Endothelial cell of umbilical vein (primary cell): Measurements from ENCODE around the gene EEF1AKMT3. TPM values are rescaled to one million over a fixed set of nuclear protein-coding genes. Genes with fewer than 3 reads are reported as not detected.

Source experiments
- BruUV-seq: library from RNA; stranded (reverse); fragments of 400-500 nt; replicated peaks from 2 replicates; lab custom pipeline; 2021; lab: Mats Ljungman, UMichigan
- CTCF ChIA-PET: fragments of 300-600, 350-600 bp; sonication (Branson Sonifier 250); formaldehyde crosslinking; loops from one replicate; lab custom pipeline; 2021; ENCODE audit warnings: antibody characterized with exemption, inconsistent platforms; lab: Charles Lee
- POLR2A ChIA-PET: fragments of 300-600, 350-600 bp; sonication (Branson Sonifier 250); formaldehyde crosslinking; loops from one replicate; lab custom pipeline; 2021; ENCODE audit warnings: antibody characterized with exemption, inconsistent platforms; lab: Charles Lee
- DNase-seq: peaks from one replicate; pipeline ENCODE4 v3.0.0-alpha.2; 2011; ENCODE audit warnings: low read depth, low spot score
- FAIRE-seq: peaks from 2 replicates; lab custom pipeline; 2011; peaks lifted over from hg19 to GRCh38; lab: Jason Lieb, UNC
- H2AFZ ChIP-seq: 2 replicates; pipeline ENCODE4 v1.6.0; 2012; ENCODE audit warnings: low read depth, low read length, control low read depth, inconsistent platforms
- H3K27ac ChIP-seq: 2 replicates; pipeline ENCODE4 v1.5.1; 2011; ENCODE audit warnings: low read depth, mild to moderate bottlenecking, control low read depth, low read length, moderate library complexity; ENCODE audit not compliant: insufficient read depth
- H3K27me3 ChIP-seq, 2 experiments: 2 replicates each; pipeline versions ENCODE4 v1.6.0 to v1.6.1; 2011; ENCODE audit warnings: low read length in 2 of 2, mixed read lengths in 1 of 2; ENCODE audit not compliant: control insufficient read depth in 2 of 2, insufficient read depth in 2 of 2
- H3K36me3 ChIP-seq, 2 experiments: 2 replicates in 1 of 2; 3 replicates in 1 of 2; pipeline ENCODE4 v1.5.1; 2011; ENCODE audit warnings: low read length in 2 of 2, mild to moderate bottlenecking in 1 of 2, moderate library complexity in 1 of 2; ENCODE audit not compliant: control insufficient read depth in 2 of 2, insufficient read depth in 2 of 2; ENCODE audit errors: extremely low read depth in 1 of 2
- H3K4me1 ChIP-seq: 3 replicates; pipeline ENCODE4 v1.5.1; 2011; ENCODE audit warnings: mild to moderate bottlenecking, low read length; ENCODE audit not compliant: control insufficient read depth, insufficient read depth; ENCODE audit errors: extremely low read depth
- H3K4me2 ChIP-seq: 2 replicates; pipeline ENCODE4 v1.6.1; 2011; ENCODE audit warnings: low read length, control low read depth, mixed read lengths; ENCODE audit not compliant: insufficient read depth
- H3K4me3 ChIP-seq, 3 experiments: fragments of 200-600 bp in 1 of 3; sonication (generic), shearing (Covaris generic) in 1 of 3; replicated peaks in 1 of 3; 2 replicates each; pipeline ENCODE4 v1.5.1; 2011 to 2016; ENCODE audit warnings: control low read depth in 3 of 3, low read length in 3 of 3, mild to moderate bottlenecking in 2 of 3, inconsistent platforms in 1 of 3, low read depth in 1 of 3, moderate library complexity in 1 of 3; ENCODE audit not compliant: insufficient read depth in 1 of 3
- H3K79me2 ChIP-seq: 2 replicates; pipeline ENCODE4 v1.6.0; 2012; ENCODE audit warnings: low read length, inconsistent platforms; ENCODE audit not compliant: control insufficient read depth, insufficient read depth
- H3K9ac ChIP-seq: replicated peaks from 2 replicates; pipeline ENCODE3; 2011; ENCODE audit warnings: low read length, control low read depth; ENCODE audit not compliant: insufficient read depth; ENCODE audit errors: extremely low read depth
- H3K9me1 ChIP-seq: replicated peaks from 3 replicates; pipeline ENCODE4 v1.6.0; 2011; ENCODE audit warnings: mild to moderate bottlenecking, low read length; ENCODE audit not compliant: control insufficient read depth, insufficient read depth; ENCODE audit errors: extremely low read depth
- H3K9me3 ChIP-seq: replicated peaks from 2 replicates; pipeline ENCODE4 v1.5.1; 2012; ENCODE audit warnings: low read length, inconsistent platforms; ENCODE audit not compliant: control insufficient read depth, insufficient read depth
- H4K20me1 ChIP-seq: replicated peaks from 2 replicates; pipeline ENCODE3; 2011; ENCODE audit warnings: mild to moderate bottlenecking, low read length; ENCODE audit not compliant: control insufficient read depth, insufficient read depth; ENCODE audit errors: extremely low read depth
- EZH2 ChIP-seq: IDR thresholded peaks from 2 replicates; pipeline ENCODE4 v1.6.1; 2012; ENCODE audit warnings: borderline replicate concordance, low read depth, mild to moderate bottlenecking, moderate library complexity, low read length, inconsistent platforms; ENCODE audit not compliant: severe bottlenecking
- FOS ChIP-seq: IDR thresholded peaks from 2 replicates; pipeline ENCODE4 v1.6.1; 2011; ENCODE audit warnings: mild to moderate bottlenecking, low read length, moderate library complexity, borderline replicate concordance; ENCODE audit not compliant: insufficient read depth
- GATA2 ChIP-seq: IDR thresholded peaks from 2 replicates; pipeline ENCODE4 v1.7.0; 2011; ENCODE audit warnings: low read depth, mild to moderate bottlenecking, moderate library complexity, mixed read lengths, low read length; ENCODE audit not compliant: insufficient read length, insufficient read depth
- JUN ChIP-seq: IDR thresholded peaks from 2 replicates; pipeline ENCODE4 v1.6.1; 2011; ENCODE audit warnings: borderline replicate concordance, low read depth; ENCODE audit not compliant: insufficient read length, insufficient read depth
- MYC ChIP-seq: IDR thresholded peaks from one replicate; pipeline ENCODE4 v1.6.1; 2011; ENCODE audit warnings: mild to moderate bottlenecking, low read depth, low read length
- POLR2A ChIP-seq: IDR thresholded peaks from 2 replicates; pipeline ENCODE4 v1.6.1; 2012; ENCODE audit warnings: low read depth, mild to moderate bottlenecking, control low read depth, low read length
- POLR2AphosphoS5 ChIP-seq: IDR thresholded peaks from 2 replicates; pipeline ENCODE4 v1.6.1; 2012; ENCODE audit warnings: low read depth, mild to moderate bottlenecking, control low read depth, low read length, moderate library complexity; ENCODE audit not compliant: insufficient read depth
- dilution Hi-C: fragments of 300-500 bp; cut with MboI; formaldehyde crosslinking; loops from one replicate; pipeline ENCODE4 v1.15.0; 2019; ENCODE audit warnings: low sequenced_read_pairs; ENCODE audit not compliant: extremely low pct_ligation_motif_present
- intact Hi-C: fragments of 100-400 bp; cut with micrococcal nuclease; formaldehyde crosslinking; loops from one replicate; pipeline ENCODE4 v1.10.0; 2022
- polyA plus RNA-seq, 4 experiments: library from polyadenylated mRNA; depleted of rRNA in 3 of 4; stranded (reverse) in 3 of 4; unstranded in 1 of 4; fragments of >200 nt; gene quantifications; 2 replicates each; pipeline versions ENCODE4 v1.2.1 to v1.2.3, GENCODE V29; 2011 to 2012; ENCODE audit warnings: missing spikeins in 1 of 4
- total RNA-seq: library from RNA; stranded (reverse); gene quantifications from 2 replicates; pipeline ENCODE4 v1.2.3, GENCODE V29; 2021
- TF ChIP-seq, protein P1 (sequence below): IDR thresholded peaks from 2 replicates; pipeline ENCODE4 v1.6.1; 2011; ENCODE audit not compliant: insufficient read depth, insufficient read length
- TF ChIP-seq, protein P2 (sequence below), 2 donors: IDR thresholded peaks; 1 replicate in 1 of 2; 2 replicates in 1 of 2; pipeline ENCODE4 v1.5.1; 2011; ENCODE audit warnings: low read length in 2 of 2, mild to moderate bottlenecking in 2 of 2, moderate library complexity in 2 of 2, control low read depth in 1 of 2, inconsistent platforms in 1 of 2, low read depth in 1 of 2; ENCODE audit not compliant: insufficient read depth in 1 of 2; ENCODE audit errors: extremely low read depth in 1 of 2

The EEF1AKMT3 gene
- total and polyA plus RNA-seq, 2 donors (not counting 3 experiments of a cell fraction or from before 2014, with no cell fraction given) = 7.9 to 8.8 TPM

DNA sequence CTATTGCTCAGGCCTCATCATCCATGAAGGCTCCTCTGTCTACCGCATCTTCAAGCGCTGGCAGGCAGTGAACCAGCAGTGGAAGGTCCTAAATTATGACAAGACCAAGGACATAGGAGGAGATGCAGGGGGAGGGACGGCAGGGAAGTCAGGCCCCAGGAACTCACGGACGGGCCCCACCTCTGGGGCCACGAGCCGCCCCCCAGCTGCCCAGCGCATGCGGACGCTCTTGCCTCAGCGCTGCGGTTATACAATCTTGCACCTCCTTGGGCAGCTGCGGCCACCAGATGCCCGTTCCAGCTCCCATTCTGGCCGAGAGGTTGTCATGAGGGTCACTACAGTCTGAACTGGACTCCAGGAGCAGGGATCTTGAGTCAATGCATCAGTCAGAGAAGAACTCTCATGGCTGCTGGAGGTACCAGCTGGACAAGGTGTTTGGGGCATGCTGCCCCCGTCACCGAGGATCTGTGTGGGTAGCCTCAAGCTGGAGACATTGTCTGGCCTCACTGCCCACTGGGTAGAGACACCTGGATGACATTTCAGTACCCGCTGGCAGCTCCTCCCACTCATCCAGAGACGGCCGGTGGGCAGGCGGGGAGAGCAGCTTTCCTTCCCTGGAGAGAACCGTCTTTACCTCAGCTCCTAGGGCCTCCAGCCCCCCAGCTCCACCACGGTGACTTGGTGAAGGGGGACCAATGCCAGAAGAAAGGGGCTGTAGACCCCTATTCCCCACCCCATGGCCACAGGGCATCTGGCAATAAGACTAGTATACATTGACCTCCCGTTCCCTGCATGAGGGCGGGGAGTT is 13.7 kb upstream of the EEF1AKMT3 start:
- POLR2A ChIA-PET = no interaction called here

More for the DNA sequence above, 13.7 kb upstream of the EEF1AKMT3 start:
- no peaks in the 10 kb centered on the region for H3K9me3 ChIP-seq
- CTCF ChIA-PET = interaction anchor here (1.2 to 2.8 kb wide), 2 partner anchors 14 to 56 kb away, joined by 3 to 12 read pairs; partner anchors contain the start of gene TSPAN31
- dilution Hi-C loops (no loop called here), intact Hi-C loops (no loop called here)
- FAIRE-seq = no peak
- no peak overlapping the region for H3K9ac ChIP-seq
- no peak for TF ChIP-seq JUN
- TF ChIP-seq POLR2A = no peak
- TF ChIP-seq GATA2 = no peak
- TF ChIP-seq FOS = no peak
- no peak for TF ChIP-seq MYC
- no peak for TF ChIP-seq POLR2AphosphoS5
- TF ChIP-seq, protein P1, sequence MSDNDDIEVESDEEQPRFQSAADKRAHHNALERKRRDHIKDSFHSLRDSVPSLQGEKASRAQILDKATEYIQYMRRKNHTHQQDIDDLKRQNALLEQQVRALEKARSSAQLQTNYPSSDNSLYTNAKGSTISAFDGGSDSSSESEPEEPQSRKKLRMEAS = no peak
- TF ChIP-seq, protein P2, sequence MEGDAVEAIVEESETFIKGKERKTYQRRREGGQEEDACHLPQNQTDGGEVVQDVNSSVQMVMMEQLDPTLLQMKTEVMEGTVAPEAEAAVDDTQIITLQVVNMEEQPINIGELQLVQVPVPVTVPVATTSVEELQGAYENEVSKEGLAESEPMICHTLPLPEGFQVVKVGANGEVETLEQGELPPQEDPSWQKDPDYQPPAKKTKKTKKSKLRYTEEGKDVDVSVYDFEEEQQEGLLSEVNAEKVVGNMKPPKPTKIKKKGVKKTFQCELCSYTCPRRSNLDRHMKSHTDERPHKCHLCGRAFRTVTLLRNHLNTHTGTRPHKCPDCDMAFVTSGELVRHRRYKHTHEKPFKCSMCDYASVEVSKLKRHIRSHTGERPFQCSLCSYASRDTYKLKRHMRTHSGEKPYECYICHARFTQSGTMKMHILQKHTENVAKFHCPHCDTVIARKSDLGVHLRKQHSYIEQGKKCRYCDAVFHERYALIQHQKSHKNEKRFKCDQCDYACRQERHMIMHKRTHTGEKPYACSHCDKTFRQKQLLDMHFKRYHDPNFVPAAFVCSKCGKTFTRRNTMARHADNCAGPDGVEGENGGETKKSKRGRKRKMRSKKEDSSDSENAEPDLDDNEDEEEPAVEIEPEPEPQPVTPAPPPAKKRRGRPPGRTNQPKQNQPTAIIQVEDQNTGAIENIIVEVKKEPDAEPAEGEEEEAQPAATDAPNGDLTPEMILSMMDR (IDR thresholded peaks at IDR 0.05; ENCODE audit: extremely low read depth in 1 of 2, insufficient read depth in 1 of 2, low read depth in 1 of 2, low read length in 2 of 2) = no peak
- TF ChIP-seq EZH2 = no peak
- no peak for DNase-seq
- no peak overlapping the region for H3K27ac ChIP-seq
- H3K4me2 ChIP-seq = no peak overlapping the region
- no peaks in the 10 kb centered on the region for H3K79me2 ChIP-seq
- no peak overlapping the region for H2AFZ ChIP-seq
- peaks cover 4% of the 10 kb centered on the region for H3K4me1 ChIP-seq
- H3K9me1 ChIP-seq = no peaks in the 10 kb centered on the region
- H3K36me3 ChIP-seq = no peaks in the 10 kb centered on the region
- H3K27me3 ChIP-seq = peaks cover 29 to 30% of the 10 kb centered on the region in 2 experiments
- BruUV-seq = no TSS peak
- no peak overlapping the region for H3K4me3 ChIP-seq
- no peaks in the 10 kb centered on the region for H4K20me1 ChIP-seq
